HG02763 (cell line): ENCODE measurements around the gene NAV2.
"Not testable (repeated sequence)": the region's sequence is repeated elsewhere in the genome, so short reads cannot be mapped to it uniquely, and the experiment has no call there.

Experiments used
- ATAC-seq: cut with Tn5 transposase; IDR thresholded peaks from one replicate; pipeline ENCODE4 v1.9.1; 2021; ENCODE audit warnings: mild to moderate bottlenecking, moderate library complexity; ENCODE audit not compliant: unreplicated experiment

The NAV2 gene

DNA sequence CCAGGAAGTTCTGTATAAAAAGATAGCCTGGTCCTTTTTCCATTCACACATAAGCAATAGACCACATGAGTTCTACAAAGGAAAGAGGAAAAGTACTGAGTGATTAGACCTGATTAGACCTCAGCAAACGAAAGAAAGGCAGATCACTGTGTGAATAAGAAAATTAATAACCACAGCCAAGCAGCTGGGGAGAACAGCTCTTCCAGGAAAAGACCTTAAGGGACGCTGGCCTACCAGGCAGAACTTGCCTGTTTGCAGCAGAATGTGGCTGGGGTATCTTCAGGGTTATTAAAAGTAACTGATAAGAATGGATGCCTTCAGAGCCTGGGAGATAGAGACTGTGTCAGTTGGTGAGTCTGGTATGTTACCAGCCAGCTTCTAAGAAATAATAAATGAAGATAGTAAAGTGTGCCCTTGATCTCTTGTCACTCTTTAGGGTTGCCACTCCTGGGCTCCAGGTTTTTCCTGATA, 274.7 kb downstream of the NAV2 start:
- ATAC-seq, result no peak

DNA sequence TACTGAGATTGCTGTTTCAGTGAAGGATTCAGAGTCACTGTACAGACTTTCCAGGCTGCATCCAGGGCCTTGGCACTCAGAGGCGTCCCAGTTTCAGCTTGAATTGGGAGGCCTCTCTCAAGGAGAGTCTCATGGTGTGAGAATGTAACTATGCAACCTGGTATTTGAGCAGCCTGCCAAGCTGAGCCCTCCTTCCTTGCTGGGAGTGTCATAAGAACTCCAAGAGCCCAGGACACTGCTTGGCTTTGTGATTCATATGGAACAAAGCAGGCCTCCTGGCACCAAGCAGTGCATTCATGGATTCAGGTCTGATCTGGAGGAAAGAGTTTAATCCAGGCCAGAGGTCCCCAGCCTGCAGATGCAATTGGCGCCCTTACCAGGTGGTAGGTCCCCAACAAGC, 276.0 kb downstream of the NAV2 start:
- no peak for ATAC-seq

DNA sequence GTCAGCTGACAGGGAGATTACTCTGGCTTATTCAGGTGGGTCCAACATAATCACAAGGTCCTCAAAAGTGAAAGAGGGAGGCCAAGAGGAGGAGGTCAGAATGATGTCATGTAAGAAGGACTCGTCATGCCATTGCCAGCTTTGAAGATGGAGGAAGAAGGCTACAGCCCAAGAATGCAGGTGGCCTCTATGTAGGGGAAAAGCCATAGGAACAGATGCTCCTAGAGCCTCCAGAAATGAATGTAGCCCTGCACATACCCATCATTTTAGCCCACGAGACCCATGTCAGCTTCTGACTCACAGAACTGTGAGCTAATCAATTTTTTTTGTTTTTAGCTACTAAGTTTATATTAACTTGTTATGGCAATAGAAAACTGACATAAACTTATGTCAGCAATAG, 276.6 kb downstream of the NAV2 start:
- ATAC-seq, result no peak

GRCh38 chr11:19992162-19992561, 279.5 kb downstream of the NAV2 start:
- ATAC-seq, result no peak

- ATAC-seq, result no peak
Measured at GRCh38 chr11:19992998-19993397, 280.4 kb downstream of the NAV2 start.

DNA sequence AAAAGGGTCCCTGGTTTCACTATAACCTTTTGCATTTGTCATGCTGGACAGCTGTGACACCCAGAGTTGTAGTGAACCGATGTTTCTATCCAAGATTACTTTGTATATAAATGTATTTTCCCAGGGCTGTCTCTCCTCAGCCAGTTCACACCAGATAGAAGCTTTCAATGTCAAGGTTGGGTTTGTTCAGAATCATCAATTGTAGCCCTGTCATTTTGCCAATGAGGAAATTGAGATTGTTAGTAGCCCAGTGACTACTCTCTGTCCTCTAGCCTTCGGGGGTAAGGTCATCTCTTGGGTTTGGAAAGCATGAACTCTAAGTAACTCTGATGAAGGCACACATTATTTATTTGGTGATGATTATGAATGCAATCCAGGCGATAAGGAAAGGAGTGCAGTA, 282.0 kb downstream of the NAV2 start:
- no peak for ATAC-seq

DNA sequence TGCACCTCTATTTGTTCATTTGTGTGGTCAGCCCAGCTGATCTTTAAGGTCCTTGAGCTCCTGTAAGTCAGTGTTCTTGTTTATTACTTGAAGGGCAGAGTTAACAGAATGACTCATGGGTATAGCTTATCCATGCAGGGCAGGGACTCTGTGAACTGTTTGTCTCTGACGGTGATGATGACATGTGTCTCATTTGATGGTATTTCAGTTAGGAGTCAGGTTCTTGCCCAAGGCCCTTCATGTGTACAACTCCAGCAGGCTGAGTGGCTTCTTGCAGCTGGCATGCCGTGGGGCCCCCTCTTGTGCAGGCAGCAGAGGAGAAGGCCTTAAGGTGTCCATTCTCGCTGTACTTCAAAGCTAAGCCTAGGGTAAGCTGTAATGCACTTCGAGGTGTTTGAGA, 282.5 kb downstream of the NAV2 start:
- no peak for ATAC-seq

DNA sequence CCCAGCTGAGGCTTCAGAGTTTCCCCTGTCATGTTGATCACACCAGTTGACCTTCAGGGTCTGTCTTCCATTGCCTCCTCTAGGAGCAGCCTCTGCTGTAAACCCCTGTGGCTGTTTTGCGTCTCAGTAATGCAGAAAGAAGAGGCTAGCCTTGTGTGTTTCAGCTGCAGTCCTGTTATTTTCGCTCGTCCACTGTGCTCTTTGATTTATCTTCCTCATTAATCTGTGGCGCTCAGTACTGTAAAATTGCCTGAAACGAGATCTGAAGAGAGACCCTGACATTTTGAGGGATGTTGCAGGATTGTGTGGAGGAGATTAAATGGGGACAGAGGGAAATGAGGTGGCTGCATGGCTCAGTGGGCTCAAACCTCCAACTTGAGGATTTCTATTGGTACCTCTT, 283.9 kb downstream of the NAV2 start:
- ATAC-seq, result no peak

- no peak for ATAC-seq
Measured at GRCh38 chr11:20000022-20000350, 287.3 kb downstream of the NAV2 start.

GRCh38 chr11:20000351-20001134, 287.9 kb downstream of the NAV2 start:
- ATAC-seq, result no peak

GRCh38 chr11:20002312-20003216, 289.9 kb downstream of the NAV2 start:
- ATAC-seq, result no peak

- no peak for ATAC-seq
Measured at GRCh38 chr11:20003351-20003750, 290.7 kb downstream of the NAV2 start.

DNA sequence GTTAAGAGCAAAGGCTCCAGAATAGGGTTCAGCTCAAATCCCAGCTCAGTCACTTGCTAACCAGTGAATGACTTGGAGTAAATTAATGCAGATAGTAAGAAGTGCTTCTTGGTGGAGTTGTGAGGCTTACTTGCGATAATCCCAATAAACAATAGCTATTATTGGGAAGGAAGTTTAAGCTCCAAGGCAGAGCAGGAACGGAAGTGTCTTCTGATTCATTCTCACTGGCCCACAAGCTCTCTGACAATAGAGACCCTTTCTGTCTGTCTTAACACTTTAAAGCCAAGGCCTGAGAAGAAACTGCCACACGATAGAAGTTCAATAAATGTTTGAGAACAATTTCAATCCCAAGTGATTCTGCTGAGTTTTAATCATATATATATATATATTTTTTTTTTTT, 292.2 kb downstream of the NAV2 start:
- ATAC-seq, result no peak

- ATAC-seq, result no peak
Measured at GRCh38 chr11:20005747-20006146, 293.1 kb downstream of the NAV2 start.

DNA sequence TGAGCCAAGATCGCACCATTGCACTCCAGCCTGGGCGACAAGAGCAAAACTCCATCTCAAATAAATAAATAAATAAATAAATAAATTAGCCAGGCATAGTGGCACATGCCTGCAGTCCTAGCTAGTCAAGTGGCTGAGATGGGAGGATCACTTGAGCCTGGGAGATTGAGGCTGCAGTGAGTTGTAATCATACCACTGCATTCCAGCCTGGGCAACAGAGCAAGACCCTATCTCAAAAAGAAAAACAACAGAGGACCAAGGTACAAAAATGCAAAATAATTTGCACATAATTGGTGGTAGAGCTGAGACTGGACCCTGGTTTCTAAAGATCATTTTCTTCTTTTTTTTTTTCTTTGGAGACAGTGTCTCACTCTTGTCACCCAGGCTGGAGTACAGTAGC, 294.0 kb downstream of the NAV2 start:
- ATAC-seq, result not testable (repeated sequence)

DNA sequence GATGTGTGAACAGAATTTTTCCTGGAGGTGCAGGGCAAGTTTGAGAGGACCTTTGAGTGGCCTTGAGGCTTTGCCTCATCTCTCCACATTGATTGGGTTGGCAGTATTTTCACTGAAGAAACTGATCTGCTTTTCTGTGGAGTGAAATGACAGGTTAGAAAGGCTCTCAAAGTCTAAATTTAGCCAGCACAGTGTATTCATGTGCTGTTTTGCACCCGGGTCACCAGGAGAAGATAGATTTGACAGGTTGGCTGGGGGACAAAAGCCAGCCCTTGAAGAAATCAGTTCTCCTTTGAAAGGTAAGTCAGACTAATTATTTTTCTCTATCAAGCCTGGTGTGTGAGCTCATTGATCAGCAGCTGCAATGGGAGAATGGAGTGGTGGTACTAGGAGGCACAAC, 294.7 kb downstream of the NAV2 start:
- ATAC-seq, result no peak

DNA sequence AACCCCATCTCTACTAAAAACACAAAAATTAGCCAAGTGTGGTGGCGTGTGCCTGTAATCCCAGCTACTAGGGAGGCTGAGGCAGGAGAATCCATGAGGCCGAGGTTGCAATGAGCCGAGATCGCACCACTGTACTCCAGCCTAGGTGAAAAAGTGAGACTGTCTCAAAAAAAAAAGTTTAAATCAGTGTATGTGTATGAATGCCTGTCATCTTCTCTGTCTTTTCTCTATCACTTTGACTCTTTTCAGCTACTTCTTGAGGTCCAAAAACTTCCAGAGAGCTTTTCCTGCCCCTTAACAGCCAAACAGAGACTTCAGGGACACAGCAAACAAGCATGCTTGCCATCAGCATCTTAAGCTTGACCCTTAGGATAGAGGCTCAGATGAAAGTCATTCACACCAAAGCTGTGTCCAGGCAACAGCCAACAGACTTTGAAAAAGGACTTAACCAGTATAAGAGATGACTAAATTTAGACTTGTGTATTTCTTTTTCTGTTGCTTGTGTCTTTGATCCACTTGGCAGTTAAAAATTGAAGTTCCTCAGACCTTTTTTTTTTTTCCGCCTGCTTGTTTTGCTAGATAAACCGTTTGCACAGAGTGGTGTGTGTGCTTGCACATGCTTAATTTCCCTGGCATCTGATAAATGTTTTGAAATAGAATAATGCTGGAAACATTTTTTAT, 295.7 kb downstream of the NAV2 start:
- no peak for ATAC-seq

- ATAC-seq, result no peak
Measured at GRCh38 chr11:20008871-20009644, 296.4 kb downstream of the NAV2 start.

DNA sequence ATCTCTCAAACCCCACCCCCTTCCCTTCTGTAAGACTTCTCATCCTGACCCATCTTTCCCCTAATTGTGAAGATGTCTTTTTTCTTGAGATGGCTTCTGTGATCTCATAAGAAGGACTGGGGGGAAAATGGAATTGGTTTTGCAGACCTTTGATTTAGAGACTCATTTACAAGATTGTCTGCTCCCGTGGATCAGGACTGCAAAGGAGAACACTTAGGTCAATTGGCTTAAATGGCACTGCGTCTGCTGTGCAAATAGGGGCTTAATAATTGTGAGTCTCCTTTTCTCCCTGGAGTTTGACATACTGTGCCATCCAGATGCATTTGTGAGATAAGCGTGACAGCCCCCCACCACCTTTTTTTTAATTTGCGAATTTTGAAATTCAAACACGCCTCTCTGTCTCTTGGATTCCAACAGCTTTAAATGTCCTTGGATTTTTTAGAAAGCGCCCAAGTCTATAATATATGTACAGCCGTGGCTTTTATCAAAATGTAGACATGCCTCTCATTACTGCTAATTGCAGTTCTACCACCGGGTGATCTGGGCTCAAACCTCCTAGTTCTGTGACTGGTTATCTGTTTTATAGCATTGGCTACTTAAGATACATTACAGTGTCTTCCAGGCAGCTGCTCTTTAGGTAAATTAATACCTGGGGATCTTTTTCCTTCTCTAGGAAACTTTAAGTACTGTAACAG, 297.7 kb downstream of the NAV2 start:
- no peak for ATAC-seq

DNA sequence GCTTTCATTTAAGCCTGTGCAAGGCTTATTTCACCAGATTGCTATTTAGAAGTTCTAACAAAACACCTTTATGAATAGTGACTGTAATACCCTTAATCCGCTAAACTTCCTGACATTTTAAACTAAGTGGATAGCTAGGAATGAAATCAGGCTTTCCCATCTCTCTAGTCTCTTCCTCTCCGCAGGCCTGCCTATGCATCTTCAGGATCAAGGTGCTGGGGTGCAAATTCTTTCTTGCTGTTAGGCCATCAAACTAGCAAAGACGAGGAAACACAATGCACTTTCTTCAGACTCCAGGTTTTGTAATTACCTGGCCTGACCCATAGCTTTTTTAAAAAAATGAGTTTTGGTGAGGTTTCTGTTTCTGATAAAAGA, 298.2 kb downstream of the NAV2 start:
- ATAC-seq, result no peak
